H1 (cell line): ENCODE data around the gene SAE1. TPM values are rescaled to one million over a fixed set of nuclear protein-coding genes. Genes with fewer than 3 reads are reported as not detected.

ENCODE experiments used
- CTCF ChIA-PET: fragments of 300-600 bp; sonication (Branson Sonifier 250); formaldehyde crosslinking; loops from one replicate; lab custom pipeline; 2021; ENCODE audit not compliant: partially characterized antibody; lab: Charles Lee
- POLR2A ChIA-PET: fragments of 300-600 bp; sonication (Branson Sonifier 250); formaldehyde crosslinking; loops from one replicate; lab custom pipeline; 2021; ENCODE audit warnings: inconsistent platforms; ENCODE audit not compliant: partially characterized antibody; lab: Charles Lee
- DNase-seq, 2 experiments: peaks; one replicate each; pipeline versions ENCODE4 v3.0.0 to v3.0.0-alpha.2; 2010 to 2022; ENCODE audit warnings: low spot score in 2 of 2, low read depth in 1 of 2, mixed read lengths in 1 of 2
- FAIRE-seq: peaks from 2 replicates; lab custom pipeline; 2011; peaks lifted over from hg19 to GRCh38; lab: Jason Lieb, UNC
- H2AFZ ChIP-seq: 2 replicates; pipeline ENCODE4 v1.8.1; 2012; ENCODE audit warnings: low read length, inconsistent platforms
- H2AK5ac ChIP-seq: 2 replicates; pipeline ENCODE4 v1.6.1; 2013; ENCODE audit warnings: low read depth, low read length
- H2BK120ac ChIP-seq: replicated peaks from 2 replicates; pipeline ENCODE3; 2013; ENCODE audit warnings: low read depth, low read length, inconsistent platforms
- H2BK12ac ChIP-seq: 2 replicates; pipeline ENCODE4 v1.6.1; 2013; ENCODE audit warnings: low read depth, low read length
- H2BK15ac ChIP-seq: 2 replicates; pipeline ENCODE4 v1.6.1; 2013; ENCODE audit warnings: low read length
- H2BK20ac ChIP-seq: 2 replicates; pipeline ENCODE4 v1.6.1; 2013; ENCODE audit warnings: low read length
- H2BK5ac ChIP-seq: 2 replicates; pipeline ENCODE4 v1.6.1; 2013; ENCODE audit warnings: low read depth, low read length
- H3K14ac ChIP-seq: 2 replicates; pipeline ENCODE4 v1.6.1; 2013; ENCODE audit warnings: inconsistent platforms; ENCODE audit not compliant: insufficient read length
- H3K18ac ChIP-seq: 2 replicates; pipeline ENCODE4 v1.6.1; 2013; ENCODE audit warnings: low read length; ENCODE audit errors: extremely low read depth
- H3K23ac ChIP-seq: 2 replicates; pipeline ENCODE4 v1.6.1; 2013; ENCODE audit warnings: inconsistent platforms; ENCODE audit not compliant: insufficient read length
- H3K23me2 ChIP-seq: 2 replicates; pipeline ENCODE4 v1.6.1; 2013; ENCODE audit warnings: low read depth, low read length
- H3K27ac ChIP-seq: 2 replicates; pipeline ENCODE4 v1.6.1; 2011; ENCODE audit warnings: low read depth, low read length, inconsistent platforms
- H3K27me3 ChIP-seq, 4 experiments: replicated peaks in 1 of 4; 1 replicate in 1 of 4; 2 replicates in 3 of 4; pipeline versions ENCODE4 v1.6.1 to v1.8.1; 2011 to 2013; ENCODE audit warnings: low read length in 3 of 4, mild to moderate bottlenecking in 3 of 4, inconsistent platforms in 2 of 4, mixed read lengths in 2 of 4, moderate library complexity in 1 of 4; ENCODE audit not compliant: control insufficient read depth in 3 of 4, insufficient read depth in 3 of 4; ENCODE audit errors: extremely low read depth in 1 of 4
- H3K36me3 ChIP-seq, 4 experiments: 2 replicates each; pipeline versions ENCODE4 v1.6.1 to v1.8.1; 2011 to 2013; ENCODE audit warnings: mild to moderate bottlenecking in 4 of 4, low read length in 3 of 4, moderate library complexity in 2 of 4, control low read depth in 1 of 4, inconsistent platforms in 1 of 4; ENCODE audit not compliant: insufficient read depth in 4 of 4, control insufficient read depth in 2 of 4
- H3K4ac ChIP-seq: replicated peaks from 2 replicates; pipeline ENCODE3; 2013; ENCODE audit warnings: low read length, low read depth, mixed read lengths, inconsistent platforms; ENCODE audit not compliant: insufficient read length
- H3K4me1 ChIP-seq, 4 experiments: replicated peaks in 1 of 4; 1 replicate in 1 of 4; 2 replicates in 3 of 4; pipeline versions ENCODE4 v1.6.1 to v1.8.1; 2011 to 2013; ENCODE audit warnings: low read length in 3 of 4, inconsistent platforms in 2 of 4, mixed read lengths in 1 of 4; ENCODE audit not compliant: insufficient read depth in 4 of 4, control insufficient read depth in 3 of 4
- H3K4me2 ChIP-seq, 2 experiments: 2 replicates each; pipeline versions ENCODE4 v1.6.1 to v1.8.1; 2011 to 2013; ENCODE audit warnings: low read depth in 2 of 2, low read length in 2 of 2, control low read depth in 1 of 2, inconsistent platforms in 1 of 2, mild to moderate bottlenecking in 1 of 2; ENCODE audit not compliant: insufficient read depth in 1 of 2
- H3K4me3 ChIP-seq, 4 experiments: fragments of 200-600, 300-600 bp in 1 of 4; sonication (generic), shearing (Covaris generic), sonication (Bioruptor Twin) in 1 of 4; 2 replicates each; pipeline versions ENCODE4 v1.5.1 to v1.8.1; 2011 to 2016; ENCODE audit warnings: low read length in 4 of 4, low read depth in 3 of 4, control low read depth in 2 of 4, inconsistent platforms in 2 of 4, mild to moderate bottlenecking in 2 of 4, mixed read lengths in 1 of 4, moderate library complexity in 1 of 4; ENCODE audit not compliant: insufficient read depth in 2 of 4; ENCODE audit errors: extremely low read depth in 1 of 4
- H3K56ac ChIP-seq: replicated peaks from 2 replicates; pipeline ENCODE3; 2013; ENCODE audit warnings: low read depth, mild to moderate bottlenecking, mixed read lengths, low read length, inconsistent platforms; ENCODE audit not compliant: insufficient read length
- H3K79me1 ChIP-seq: 2 replicates; pipeline ENCODE4 v1.6.1; 2013; ENCODE audit warnings: low read depth, low read length, control low read depth
- H3K79me2 ChIP-seq, 2 experiments: 2 replicates each; pipeline versions ENCODE4 v1.6.1 to v1.8.1; 2012 to 2013; ENCODE audit warnings: low read length in 2 of 2, mild to moderate bottlenecking in 2 of 2, inconsistent platforms in 1 of 2; ENCODE audit not compliant: insufficient read depth in 2 of 2, control insufficient read depth in 1 of 2
- H3K9ac ChIP-seq, 4 experiments: replicated peaks in 1 of 4; 1 replicate in 1 of 4; 2 replicates in 3 of 4; pipeline versions ENCODE4 v1.6.1 to v1.8.1; 2011 to 2013; ENCODE audit warnings: low read depth in 3 of 4, low read length in 3 of 4, control low read depth in 2 of 4, mild to moderate bottlenecking in 2 of 4, moderate library complexity in 2 of 4, inconsistent platforms in 1 of 4; ENCODE audit errors: extremely low read depth in 1 of 4
- H3K9me3 ChIP-seq, 2 experiments: 2 replicates each; pipeline versions ENCODE4 v1.6.1 to v1.8.1; 2012 to 2013; ENCODE audit warnings: mild to moderate bottlenecking in 2 of 2, moderate library complexity in 2 of 2, control low read depth in 1 of 2, inconsistent platforms in 1 of 2, low read depth in 1 of 2, low read length in 1 of 2, mixed read lengths in 1 of 2; ENCODE audit not compliant: insufficient read depth in 2 of 2
- H4K20me1 ChIP-seq, 2 experiments: replicated peaks in 1 of 2; 2 replicates each; pipeline versions ENCODE3 to v1.8.1; 2011 to 2013; ENCODE audit warnings: inconsistent platforms in 2 of 2, low read length in 2 of 2, mild to moderate bottlenecking in 1 of 2; ENCODE audit not compliant: insufficient read depth in 2 of 2, control insufficient read depth in 1 of 2
- H4K5ac ChIP-seq: 2 replicates; pipeline ENCODE4 v1.6.1; 2013; ENCODE audit warnings: low read length, low read depth, mixed read lengths, inconsistent platforms; ENCODE audit not compliant: insufficient read length
- H4K8ac ChIP-seq: 2 replicates; pipeline ENCODE4 v1.8.0; 2013; ENCODE audit warnings: mild to moderate bottlenecking, moderate library complexity, low read length, inconsistent platforms; ENCODE audit not compliant: insufficient read depth; ENCODE audit errors: extremely low read depth
- H4K91ac ChIP-seq: replicated peaks from 2 replicates; pipeline ENCODE3; 2013; ENCODE audit warnings: low read length, mixed read lengths, inconsistent platforms; ENCODE audit not compliant: insufficient read length
- PHF8 ChIP-seq: fragments of 200-600 bp; sonication (generic); conservative IDR thresholded peaks from 2 replicates; pipeline ENCODE4 v1.7.1; 2012; ENCODE audit warnings: low read depth, mild to moderate bottlenecking, inconsistent platforms, low read length, moderate library complexity
- SAP30 ChIP-seq: fragments of 300-600 bp; sonication (generic); IDR thresholded peaks from 2 replicates; pipeline ENCODE4 v1.7.1; 2012; ENCODE audit warnings: low read length, moderate library complexity, mild to moderate bottlenecking, inconsistent platforms; ENCODE audit not compliant: insufficient read depth, insufficient replicate concordance
- WGBS, 2 experiments: shearing (Covaris generic) in 1 of 2; methylation state at CpG; one replicate each; pipeline versions ENCODE4 v1.1.6 to v1.1.7; 2013 to 2015; ENCODE audit warnings: low lambda C conversion rate in 2 of 2, mixed read lengths in 2 of 2, inconsistent platforms in 1 of 2, low coverage in 1 of 2, missing lambda C conversion rate in 1 of 2; ENCODE audit not compliant: insufficient replicate concordance in 2 of 2, insufficient coverage in 1 of 2, insufficient read length in 1 of 2; ENCODE audit errors: extremely low coverage in 1 of 2, missing lambda C conversion rate in 1 of 2; 5-methylcytosine and 5-hydroxymethylcytosine counted together
- polyA plus RNA-seq, 7 experiments: library from polyadenylated mRNA; depleted of rRNA in 3 of 7; stranded (reverse) in 5 of 7; unstranded in 2 of 7; fragments of >200 nt in 5 of 7; fragments of 200-250 nt in 2 of 7; gene quantifications; 1 replicate in 5 of 7; 2 replicates in 1 of 7; 4 replicates in 1 of 7; pipeline versions ENCODE4 v1.2.1 to v1.2.3, GENCODE V29; 2011 to 2013; ENCODE audit warnings: missing spikeins in 2 of 7, mixed read lengths in 2 of 7
- total RNA-seq: library from RNA; stranded (reverse); fragmentation: NEBNext Ultra II Directional; extraction: Animal tissue kit (Norgen Biotek cat#: 25700); gene quantifications from 2 replicates; pipeline ENCODE4 v1.2.1, GENCODE V29; 2021

SAE1 gene
- total and polyA plus RNA-seq, 2 of the 8 experiments (the other 6 are each of a cell fraction or from before 2014, with no cell fraction given), result 213 to 268 TPM

GRCh38 chr19:47106821-47107201 is 23.8 kb upstream of the SAE1 start:
- Histone ChIP-seq H3K79me2 (peaks cover 14 to 92% of the 10 kb centered on the region in 2 experiments), H3K4me2 (no peak overlapping the region), H4K20me1 (peaks cover 2 to 3% of the 10 kb centered on the region in 2 experiments), H3K18ac (no peak overlapping the region), H4K5ac (no peak overlapping the region), H3K23me2 (peaks cover 12% of the 10 kb centered on the region), H3K27me3 (no peaks in the 10 kb centered on the region), H2BK5ac (no peak overlapping the region), H4K8ac (no peak overlapping the region), H3K9me3 (no peaks in the 10 kb centered on the region), H3K4me3 (no peak overlapping the region), H2AFZ (no peak overlapping the region), H3K9ac (no peak overlapping the region), H3K14ac (no peak overlapping the region), H3K56ac (no peak overlapping the region), H2BK12ac (no peak overlapping the region), H2BK120ac (no peak overlapping the region), H2AK5ac (no peak overlapping the region), H4K91ac (no peak overlapping the region), H3K23ac (no peak overlapping the region), H2BK15ac (no peak overlapping the region), H3K36me3 (peaks cover 0 to 36% (median 2%) of the 10 kb centered on the region in 4 experiments; a peak in 4 of 8 replicates), H3K27ac (no peak overlapping the region), H3K4ac (no peak overlapping the region), H2BK20ac (no peak overlapping the region), H3K4me1 (peaks cover 3 to 20% (median 14%) of the 10 kb centered on the region in 4 experiments; a peak in 6 of 7 replicates), H3K79me1 (peaks cover 23% of the 10 kb centered on the region)
- WGBS, 2 experiments, result 91% methylated on average over 2 of the region's 2 CpGs; no CpG with 5 or more reads in 1 of the 2 experiments
- DNase-seq, result no peak
- ChIA-PET CTCF (interaction anchor here (0.6 to 2.0 kb wide), 6 partner anchors 9 to 94 kb away, joined by 3 to 9 read pairs (median 4); partner anchors contain the start of gene SAE1), POLR2A (interaction anchor here (1.1 to 12.2 kb wide), 7 partner anchors 9 to 71 kb away, joined by 3 to 209 read pairs (median 6); no protein-coding TSS in a partner anchor)
- FAIRE-seq, result no peak
- TF ChIP-seq PHF8, result no peak
- no peak for TF ChIP-seq SAP30
